ENCODE results near the gene VPS11.

VPS11 gene

DNA sequence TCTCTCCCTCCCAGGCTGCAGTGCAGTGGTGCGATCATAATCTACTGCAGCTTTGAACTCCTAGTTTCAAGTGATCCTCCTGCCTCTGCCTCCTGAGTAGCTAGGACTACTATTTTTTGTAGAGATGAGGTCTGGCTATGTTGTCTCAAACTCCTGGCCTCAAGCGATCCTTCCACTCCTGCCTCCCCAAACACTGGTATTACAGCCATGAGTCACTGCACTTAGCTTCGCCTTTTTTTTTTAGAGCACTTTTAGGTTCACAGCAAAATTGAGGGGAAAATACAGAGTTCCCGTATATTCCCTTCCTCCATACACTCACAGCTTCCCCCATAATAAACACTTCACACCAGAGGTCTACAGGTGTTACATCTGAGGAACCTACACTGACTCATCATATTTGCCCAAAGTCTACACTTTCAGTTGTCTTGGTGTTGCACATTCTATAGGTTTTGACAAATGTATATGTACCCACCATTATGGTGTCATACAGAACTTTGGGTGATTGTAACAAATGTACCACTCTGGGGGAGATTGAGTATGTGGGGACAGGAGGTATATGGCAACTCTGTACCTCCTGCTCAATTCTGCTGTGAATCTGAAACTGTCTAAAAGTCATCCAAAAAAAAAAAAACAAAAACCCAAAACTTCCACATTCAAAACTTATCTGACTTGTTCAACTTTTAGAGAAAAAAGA, 25.6 kb upstream of the VPS11 start:
- Histone ChIP-seq H3K9ac (ENCODE audit: low read length) (no peak overlapping the region), H3K4me3 (ENCODE audit: low read length) (no peak overlapping the region), H3K4me1 (ENCODE audit: low read length) (peaks cover 15% of the 10 kb centered on the region), H3K36me3 (replicated peaks; ENCODE audit: insufficient read depth, low read length) (no peaks in the 10 kb centered on the region), H2AFZ (ENCODE audit: low read length) (0 out of 2 replicates have a peak overlapping the region, but pooled peaks have one; percentile 56), H3K79me2 (ENCODE audit: low read length) (no peaks in the 10 kb centered on the region), H3K4me2 (ENCODE audit: low read depth, low read length) (peak overlapping the region; percentile 41; the same call in 1 of the 2 replicates), H3K9me3 (replicated peaks; ENCODE audit: insufficient read depth, low read length) (no peaks in the 10 kb centered on the region), H3K27me3 (replicated peaks; ENCODE audit: insufficient read depth, low read length) (no peaks in the 10 kb centered on the region), H3K9me2 (replicated peaks; ENCODE audit: insufficient read depth, low read length) (no peaks in the 10 kb centered on the region), H3F3A (ENCODE audit: insufficient read depth, low read length) (peaks cover 21% of the 10 kb centered on the region), H3K27ac (ENCODE audit: low read length) (peak overlapping the region; percentile 32; the same call in 1 of the 2 replicates), H4K20me1 (ENCODE audit: insufficient read depth, low read length) (no peaks in the 10 kb centered on the region)
- TF ChIP-seq EZH2 (optimal IDR thresholded peaks at IDR 0.05; ENCODE audit: low read depth, low read length) (no peak), EZH2phosphoT487 (IDR thresholded peaks at IDR 0.05; ENCODE audit: low read length) (no peak)
- TF ChIP-seq, protein P1, sequence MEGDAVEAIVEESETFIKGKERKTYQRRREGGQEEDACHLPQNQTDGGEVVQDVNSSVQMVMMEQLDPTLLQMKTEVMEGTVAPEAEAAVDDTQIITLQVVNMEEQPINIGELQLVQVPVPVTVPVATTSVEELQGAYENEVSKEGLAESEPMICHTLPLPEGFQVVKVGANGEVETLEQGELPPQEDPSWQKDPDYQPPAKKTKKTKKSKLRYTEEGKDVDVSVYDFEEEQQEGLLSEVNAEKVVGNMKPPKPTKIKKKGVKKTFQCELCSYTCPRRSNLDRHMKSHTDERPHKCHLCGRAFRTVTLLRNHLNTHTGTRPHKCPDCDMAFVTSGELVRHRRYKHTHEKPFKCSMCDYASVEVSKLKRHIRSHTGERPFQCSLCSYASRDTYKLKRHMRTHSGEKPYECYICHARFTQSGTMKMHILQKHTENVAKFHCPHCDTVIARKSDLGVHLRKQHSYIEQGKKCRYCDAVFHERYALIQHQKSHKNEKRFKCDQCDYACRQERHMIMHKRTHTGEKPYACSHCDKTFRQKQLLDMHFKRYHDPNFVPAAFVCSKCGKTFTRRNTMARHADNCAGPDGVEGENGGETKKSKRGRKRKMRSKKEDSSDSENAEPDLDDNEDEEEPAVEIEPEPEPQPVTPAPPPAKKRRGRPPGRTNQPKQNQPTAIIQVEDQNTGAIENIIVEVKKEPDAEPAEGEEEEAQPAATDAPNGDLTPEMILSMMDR (IDR thresholded peaks at IDR 0.05; ENCODE audit: low read length): no peak
- DNase-seq: peak; percentile 70

- DNase-seq: no peak
- 0 out of 2 replicates have a peak, but pooled peaks cover 6% of the 10 kb centered on the region for H3K36me3 ChIP-seq (replicated peaks; ENCODE audit: insufficient read depth, low read length)
- no peak for TF ChIP-seq EZH2phosphoT487 (IDR thresholded peaks at IDR 0.05; ENCODE audit: low read length)
- TF ChIP-seq EZH2 (optimal IDR thresholded peaks at IDR 0.05; ENCODE audit: low read depth, low read length): no peak
- TF ChIP-seq, protein P1 (IDR thresholded peaks at IDR 0.05; ENCODE audit: low read length): no peak
- no peak overlapping the region for H2AFZ ChIP-seq (ENCODE audit: low read length)
- H3K9me3 ChIP-seq (replicated peaks; ENCODE audit: insufficient read depth, low read length): no peaks in the 10 kb centered on the region
- H3K4me3 ChIP-seq (ENCODE audit: low read length): no peak overlapping the region
- peaks cover 21% of the 10 kb centered on the region for H3F3A ChIP-seq (ENCODE audit: insufficient read depth, low read length)
- no peak overlapping the region for H3K9ac ChIP-seq (ENCODE audit: low read length)
- peaks cover 15% of the 10 kb centered on the region for H3K4me1 ChIP-seq (ENCODE audit: low read length)
- no peaks in the 10 kb centered on the region for H3K9me2 ChIP-seq (replicated peaks; ENCODE audit: insufficient read depth, low read length)
- no peak overlapping the region for H3K27ac ChIP-seq (ENCODE audit: low read length)
- H3K27me3 ChIP-seq (replicated peaks; ENCODE audit: insufficient read depth, low read length): no peaks in the 10 kb centered on the region
- no peak overlapping the region for H3K4me2 ChIP-seq (ENCODE audit: low read depth, low read length)
- H3K79me2 ChIP-seq (ENCODE audit: low read length): no peaks in the 10 kb centered on the region
- H4K20me1 ChIP-seq (ENCODE audit: insufficient read depth, low read length): no peaks in the 10 kb centered on the region
Observed at GRCh38 chr11:119042927-119043326, 24.7 kb upstream of the VPS11 start.

DNA sequence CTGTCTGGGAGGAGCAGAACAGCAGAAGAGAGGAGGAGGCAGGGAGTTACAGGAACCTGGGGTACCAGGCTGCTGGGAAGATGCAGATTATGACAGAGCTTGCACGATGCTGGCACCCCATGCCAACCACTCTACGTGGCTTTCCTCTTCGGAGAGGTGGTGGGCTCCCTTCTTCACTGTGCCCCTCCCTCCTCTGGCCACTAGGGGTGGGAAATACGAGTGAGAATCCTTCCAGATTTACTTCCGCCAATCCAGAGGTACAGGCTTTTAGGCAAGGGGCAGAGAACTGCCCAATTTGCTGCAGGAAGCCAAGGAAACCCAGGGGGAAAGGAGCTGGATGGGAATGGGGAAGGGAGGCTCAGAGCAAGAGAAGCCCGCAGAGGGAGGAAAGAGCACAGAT, 22.9 kb upstream of the VPS11 start:
- H3K9ac ChIP-seq (ENCODE audit: low read length): no peak overlapping the region
- H3K4me2 ChIP-seq (ENCODE audit: low read depth, low read length): no peak overlapping the region
- no peak for DNase-seq
- no peak overlapping the region for H3K27ac ChIP-seq (ENCODE audit: low read length)
- H3K9me2 ChIP-seq (replicated peaks; ENCODE audit: insufficient read depth, low read length): no peaks in the 10 kb centered on the region
- H2AFZ ChIP-seq (ENCODE audit: low read length): no peak overlapping the region
- H4K20me1 ChIP-seq (ENCODE audit: insufficient read depth, low read length): no peaks in the 10 kb centered on the region
- no peaks in the 10 kb centered on the region for H3K27me3 ChIP-seq (replicated peaks; ENCODE audit: insufficient read depth, low read length)
- peaks cover 4% of the 10 kb centered on the region; the same call in 1 of the 2 replicates for H3K79me2 ChIP-seq (ENCODE audit: low read length)
- H3K4me1 ChIP-seq (ENCODE audit: low read length): peaks cover 15% of the 10 kb centered on the region
- peaks cover 21% of the 10 kb centered on the region for H3F3A ChIP-seq (ENCODE audit: insufficient read depth, low read length)
- no peaks in the 10 kb centered on the region for H3K9me3 ChIP-seq (replicated peaks; ENCODE audit: insufficient read depth, low read length)
- TF ChIP-seq, protein P1 (IDR thresholded peaks at IDR 0.05; ENCODE audit: low read length): no peak
- no peak for TF ChIP-seq EZH2phosphoT487 (IDR thresholded peaks at IDR 0.05; ENCODE audit: low read length)
- TF ChIP-seq EZH2 (optimal IDR thresholded peaks at IDR 0.05; ENCODE audit: low read depth, low read length): no peak
- no peak overlapping the region for H3K4me3 ChIP-seq (ENCODE audit: low read length)
- 0 out of 2 replicates have a peak, but pooled peaks cover 11% of the 10 kb centered on the region for H3K36me3 ChIP-seq (replicated peaks; ENCODE audit: insufficient read depth, low read length)

Measured in MM.1S (cell line).